ENCODE measurements around the gene ACER2. TPM values are rescaled to one million over a fixed set of nuclear protein-coding genes. Genes with fewer than 3 reads are reported as not detected.

Gene ACER2
- total and polyA plus RNA-seq, 2 of the 8 experiments (the other 6 are each of a cell fraction or from before 2014, with no cell fraction given) = 7.4 to 8.8 TPM

- TF ChIP-seq, protein P1, sequence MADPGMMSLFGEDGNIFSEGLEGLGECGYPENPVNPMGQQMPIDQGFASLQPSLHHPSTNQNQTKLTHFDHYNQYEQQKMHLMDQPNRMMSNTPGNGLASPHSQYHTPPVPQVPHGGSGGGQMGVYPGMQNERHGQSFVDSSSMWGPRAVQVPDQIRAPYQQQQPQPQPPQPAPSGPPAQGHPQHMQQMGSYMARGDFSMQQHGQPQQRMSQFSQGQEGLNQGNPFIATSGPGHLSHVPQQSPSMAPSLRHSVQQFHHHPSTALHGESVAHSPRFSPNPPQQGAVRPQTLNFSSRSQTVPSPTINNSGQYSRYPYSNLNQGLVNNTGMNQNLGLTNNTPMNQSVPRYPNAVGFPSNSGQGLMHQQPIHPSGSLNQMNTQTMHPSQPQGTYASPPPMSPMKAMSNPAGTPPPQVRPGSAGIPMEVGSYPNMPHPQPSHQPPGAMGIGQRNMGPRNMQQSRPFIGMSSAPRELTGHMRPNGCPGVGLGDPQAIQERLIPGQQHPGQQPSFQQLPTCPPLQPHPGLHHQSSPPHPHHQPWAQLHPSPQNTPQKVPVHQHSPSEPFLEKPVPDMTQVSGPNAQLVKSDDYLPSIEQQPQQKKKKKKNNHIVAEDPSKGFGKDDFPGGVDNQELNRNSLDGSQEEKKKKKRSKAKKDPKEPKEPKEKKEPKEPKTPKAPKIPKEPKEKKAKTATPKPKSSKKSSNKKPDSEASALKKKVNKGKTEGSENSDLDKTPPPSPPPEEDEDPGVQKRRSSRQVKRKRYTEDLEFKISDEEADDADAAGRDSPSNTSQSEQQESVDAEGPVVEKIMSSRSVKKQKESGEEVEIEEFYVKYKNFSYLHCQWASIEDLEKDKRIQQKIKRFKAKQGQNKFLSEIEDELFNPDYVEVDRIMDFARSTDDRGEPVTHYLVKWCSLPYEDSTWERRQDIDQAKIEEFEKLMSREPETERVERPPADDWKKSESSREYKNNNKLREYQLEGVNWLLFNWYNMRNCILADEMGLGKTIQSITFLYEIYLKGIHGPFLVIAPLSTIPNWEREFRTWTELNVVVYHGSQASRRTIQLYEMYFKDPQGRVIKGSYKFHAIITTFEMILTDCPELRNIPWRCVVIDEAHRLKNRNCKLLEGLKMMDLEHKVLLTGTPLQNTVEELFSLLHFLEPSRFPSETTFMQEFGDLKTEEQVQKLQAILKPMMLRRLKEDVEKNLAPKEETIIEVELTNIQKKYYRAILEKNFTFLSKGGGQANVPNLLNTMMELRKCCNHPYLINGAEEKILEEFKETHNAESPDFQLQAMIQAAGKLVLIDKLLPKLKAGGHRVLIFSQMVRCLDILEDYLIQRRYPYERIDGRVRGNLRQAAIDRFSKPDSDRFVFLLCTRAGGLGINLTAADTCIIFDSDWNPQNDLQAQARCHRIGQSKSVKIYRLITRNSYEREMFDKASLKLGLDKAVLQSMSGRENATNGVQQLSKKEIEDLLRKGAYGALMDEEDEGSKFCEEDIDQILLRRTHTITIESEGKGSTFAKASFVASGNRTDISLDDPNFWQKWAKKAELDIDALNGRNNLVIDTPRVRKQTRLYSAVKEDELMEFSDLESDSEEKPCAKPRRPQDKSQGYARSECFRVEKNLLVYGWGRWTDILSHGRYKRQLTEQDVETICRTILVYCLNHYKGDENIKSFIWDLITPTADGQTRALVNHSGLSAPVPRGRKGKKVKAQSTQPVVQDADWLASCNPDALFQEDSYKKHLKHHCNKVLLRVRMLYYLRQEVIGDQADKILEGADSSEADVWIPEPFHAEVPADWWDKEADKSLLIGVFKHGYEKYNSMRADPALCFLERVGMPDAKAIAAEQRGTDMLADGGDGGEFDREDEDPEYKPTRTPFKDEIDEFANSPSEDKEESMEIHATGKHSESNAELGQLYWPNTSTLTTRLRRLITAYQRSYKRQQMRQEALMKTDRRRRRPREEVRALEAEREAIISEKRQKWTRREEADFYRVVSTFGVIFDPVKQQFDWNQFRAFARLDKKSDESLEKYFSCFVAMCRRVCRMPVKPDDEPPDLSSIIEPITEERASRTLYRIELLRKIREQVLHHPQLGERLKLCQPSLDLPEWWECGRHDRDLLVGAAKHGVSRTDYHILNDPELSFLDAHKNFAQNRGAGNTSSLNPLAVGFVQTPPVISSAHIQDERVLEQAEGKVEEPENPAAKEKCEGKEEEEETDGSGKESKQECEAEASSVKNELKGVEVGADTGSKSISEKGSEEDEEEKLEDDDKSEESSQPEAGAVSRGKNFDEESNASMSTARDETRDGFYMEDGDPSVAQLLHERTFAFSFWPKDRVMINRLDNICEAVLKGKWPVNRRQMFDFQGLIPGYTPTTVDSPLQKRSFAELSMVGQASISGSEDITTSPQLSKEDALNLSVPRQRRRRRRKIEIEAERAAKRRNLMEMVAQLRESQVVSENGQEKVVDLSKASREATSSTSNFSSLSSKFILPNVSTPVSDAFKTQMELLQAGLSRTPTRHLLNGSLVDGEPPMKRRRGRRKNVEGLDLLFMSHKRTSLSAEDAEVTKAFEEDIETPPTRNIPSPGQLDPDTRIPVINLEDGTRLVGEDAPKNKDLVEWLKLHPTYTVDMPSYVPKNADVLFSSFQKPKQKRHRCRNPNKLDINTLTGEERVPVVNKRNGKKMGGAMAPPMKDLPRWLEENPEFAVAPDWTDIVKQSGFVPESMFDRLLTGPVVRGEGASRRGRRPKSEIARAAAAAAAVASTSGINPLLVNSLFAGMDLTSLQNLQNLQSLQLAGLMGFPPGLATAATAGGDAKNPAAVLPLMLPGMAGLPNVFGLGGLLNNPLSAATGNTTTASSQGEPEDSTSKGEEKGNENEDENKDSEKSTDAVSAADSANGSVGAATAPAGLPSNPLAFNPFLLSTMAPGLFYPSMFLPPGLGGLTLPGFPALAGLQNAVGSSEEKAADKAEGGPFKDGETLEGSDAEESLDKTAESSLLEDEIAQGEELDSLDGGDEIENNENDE (IDR thresholded peaks at IDR 0.05; ENCODE audit: insufficient replicate concordance, low read length) = no peak
- TF ChIP-seq RFX5 (IDR thresholded peaks at IDR 0.05; ENCODE audit: borderline replicate concordance, low read depth, low read length) = no peak
- TF ChIP-seq SAP30 (IDR thresholded peaks at IDR 0.05; ENCODE audit: insufficient read depth, insufficient replicate concordance, low read length) = no peak
- TF ChIP-seq NRF1 (IDR thresholded peaks at IDR 0.05; ENCODE audit: low read depth, low read length) = no peak
- peak; percentile 73 for TF ChIP-seq TAF7 (optimal IDR thresholded peaks at IDR 0.05; ENCODE audit: borderline replicate concordance, low read depth, low read length)
- peak; percentile 82; the same call in 1 of the 2 replicates for TF ChIP-seq SP4 (IDR thresholded peaks at IDR 0.05; ENCODE audit: low read length)
- no peak for TF ChIP-seq SIRT6 (IDR thresholded peaks at IDR 0.05; ENCODE audit: low read length)
- TF ChIP-seq BACH1 (IDR thresholded peaks at IDR 0.05; ENCODE audit: low read length) = peak; percentile 71
- TF ChIP-seq CEBPB (IDR thresholded peaks at IDR 0.05; ENCODE audit: low read depth, low read length) = no peak
- TF ChIP-seq, protein P2, sequence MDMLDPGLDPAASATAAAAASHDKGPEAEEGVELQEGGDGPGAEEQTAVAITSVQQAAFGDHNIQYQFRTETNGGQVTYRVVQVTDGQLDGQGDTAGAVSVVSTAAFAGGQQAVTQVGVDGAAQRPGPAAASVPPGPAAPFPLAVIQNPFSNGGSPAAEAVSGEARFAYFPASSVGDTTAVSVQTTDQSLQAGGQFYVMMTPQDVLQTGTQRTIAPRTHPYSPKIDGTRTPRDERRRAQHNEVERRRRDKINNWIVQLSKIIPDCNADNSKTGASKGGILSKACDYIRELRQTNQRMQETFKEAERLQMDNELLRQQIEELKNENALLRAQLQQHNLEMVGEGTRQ (IDR thresholded peaks at IDR 0.05; ENCODE audit: low read length) = no peak
Observed at GRCh38 chr9:19408693-19409400, at the start of gene ACER2 (continued).

Data from H1 (cell line).